Measurements from ENCODE around the gene TGFA.

The TGFA gene

DNA sequence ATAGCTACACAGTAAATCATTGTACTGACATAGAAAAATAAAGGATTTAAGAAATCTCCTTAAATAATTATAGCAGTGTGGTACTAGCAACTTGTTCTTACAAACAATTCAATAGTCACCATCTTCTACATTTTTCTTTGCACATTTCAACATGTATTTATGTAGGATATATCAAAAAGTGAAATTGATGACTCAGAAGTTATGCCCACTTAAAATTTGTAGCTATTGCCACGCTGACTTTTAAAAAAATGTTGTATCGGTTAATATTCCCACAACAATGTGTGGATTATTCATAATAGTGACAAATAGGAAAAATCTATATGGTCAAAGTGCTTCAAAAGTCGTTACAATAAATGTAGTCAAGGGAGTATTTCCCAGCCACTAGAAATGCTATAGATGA is 6.7 kb downstream of the TGFA start:
- TF ChIP-seq, protein P1, sequence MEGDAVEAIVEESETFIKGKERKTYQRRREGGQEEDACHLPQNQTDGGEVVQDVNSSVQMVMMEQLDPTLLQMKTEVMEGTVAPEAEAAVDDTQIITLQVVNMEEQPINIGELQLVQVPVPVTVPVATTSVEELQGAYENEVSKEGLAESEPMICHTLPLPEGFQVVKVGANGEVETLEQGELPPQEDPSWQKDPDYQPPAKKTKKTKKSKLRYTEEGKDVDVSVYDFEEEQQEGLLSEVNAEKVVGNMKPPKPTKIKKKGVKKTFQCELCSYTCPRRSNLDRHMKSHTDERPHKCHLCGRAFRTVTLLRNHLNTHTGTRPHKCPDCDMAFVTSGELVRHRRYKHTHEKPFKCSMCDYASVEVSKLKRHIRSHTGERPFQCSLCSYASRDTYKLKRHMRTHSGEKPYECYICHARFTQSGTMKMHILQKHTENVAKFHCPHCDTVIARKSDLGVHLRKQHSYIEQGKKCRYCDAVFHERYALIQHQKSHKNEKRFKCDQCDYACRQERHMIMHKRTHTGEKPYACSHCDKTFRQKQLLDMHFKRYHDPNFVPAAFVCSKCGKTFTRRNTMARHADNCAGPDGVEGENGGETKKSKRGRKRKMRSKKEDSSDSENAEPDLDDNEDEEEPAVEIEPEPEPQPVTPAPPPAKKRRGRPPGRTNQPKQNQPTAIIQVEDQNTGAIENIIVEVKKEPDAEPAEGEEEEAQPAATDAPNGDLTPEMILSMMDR (IDR thresholded peaks at IDR 0.05; ENCODE audit: insufficient read depth, missing control alignments), result no peak
- no peak for FAIRE-seq
- DNase-seq (ENCODE audit: insufficient read length, low spot score), result no peak

DNA sequence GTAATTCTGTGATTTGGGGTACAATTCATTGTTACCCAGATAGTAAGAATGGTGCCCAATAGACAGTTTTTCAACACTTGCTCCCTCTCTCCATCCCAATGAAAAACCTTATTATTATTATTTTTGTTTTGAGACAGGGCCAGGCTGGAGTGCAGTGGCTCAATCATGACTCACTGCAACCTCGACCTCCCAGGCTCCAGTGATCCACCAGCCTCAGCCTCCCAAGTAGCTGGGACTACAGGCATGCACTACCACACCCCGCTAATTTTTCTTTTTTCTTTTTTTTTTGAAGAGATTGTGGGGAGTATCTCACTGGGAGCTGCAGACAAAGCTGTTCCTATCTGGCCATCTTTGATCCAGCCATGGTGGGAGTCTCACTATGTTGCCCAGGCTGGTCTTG is 7.2 kb downstream of the TGFA start:
- TF ChIP-seq, protein P1 (IDR thresholded peaks at IDR 0.05; ENCODE audit: insufficient read depth, missing control alignments), result no peak
- FAIRE-seq, result no peak
- no peak for DNase-seq (ENCODE audit: insufficient read length, low spot score)

DNA sequence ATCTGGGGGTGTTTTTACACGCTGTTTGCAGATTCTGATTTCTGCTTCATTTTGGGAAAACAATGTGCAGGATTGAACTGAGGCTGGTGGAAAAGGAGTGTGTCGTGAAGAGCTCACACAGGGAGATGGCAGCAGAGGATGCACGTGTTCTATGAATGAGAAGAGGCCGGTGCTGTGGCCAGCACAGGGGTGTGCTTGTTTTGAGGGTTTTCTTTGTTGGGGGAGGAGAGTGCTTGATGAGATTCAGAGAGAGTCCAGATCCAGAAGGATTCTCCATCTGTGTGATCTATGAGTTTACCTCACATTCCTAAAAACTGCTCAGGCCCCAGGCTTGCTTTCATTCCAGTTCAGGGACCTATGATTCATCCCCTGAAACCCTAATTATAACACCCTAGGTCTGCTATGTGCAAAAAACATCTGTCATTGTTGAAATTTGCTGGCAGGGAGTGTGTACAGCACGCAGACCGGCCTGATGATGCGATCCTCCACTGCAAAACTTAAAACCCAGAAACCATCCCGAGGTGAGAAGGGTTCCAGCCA is 12.1 kb downstream of the TGFA start:
- FAIRE-seq, result no peak
- TF ChIP-seq, protein P1 (IDR thresholded peaks at IDR 0.05; ENCODE audit: insufficient read depth, missing control alignments), result no peak
- DNase-seq (ENCODE audit: insufficient read length, low spot score), result no peak

DNA sequence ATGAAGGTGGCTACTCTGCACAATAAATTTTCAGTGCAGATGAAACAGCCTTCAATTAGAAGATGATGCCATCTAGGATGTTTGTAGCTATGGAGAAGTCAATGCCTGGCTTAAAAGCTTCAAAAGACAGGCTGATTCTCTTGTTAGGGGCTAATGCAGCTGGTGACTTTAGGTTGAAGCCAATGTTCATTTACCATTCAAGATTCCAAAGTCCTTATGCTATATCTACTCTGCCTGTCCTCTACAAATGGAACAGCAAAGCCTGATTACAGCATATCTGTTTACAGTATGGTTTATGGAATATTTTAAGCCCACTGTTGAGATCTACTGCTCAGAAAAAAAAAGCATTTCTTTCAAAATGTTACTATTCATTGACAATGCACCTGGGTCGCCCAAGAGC is 15.8 kb downstream of the TGFA start:
- TF ChIP-seq, protein P1 (IDR thresholded peaks at IDR 0.05; ENCODE audit: insufficient read depth, missing control alignments), result no peak
- no peak for DNase-seq (ENCODE audit: insufficient read length, low spot score)
- FAIRE-seq, result no peak

DNA sequence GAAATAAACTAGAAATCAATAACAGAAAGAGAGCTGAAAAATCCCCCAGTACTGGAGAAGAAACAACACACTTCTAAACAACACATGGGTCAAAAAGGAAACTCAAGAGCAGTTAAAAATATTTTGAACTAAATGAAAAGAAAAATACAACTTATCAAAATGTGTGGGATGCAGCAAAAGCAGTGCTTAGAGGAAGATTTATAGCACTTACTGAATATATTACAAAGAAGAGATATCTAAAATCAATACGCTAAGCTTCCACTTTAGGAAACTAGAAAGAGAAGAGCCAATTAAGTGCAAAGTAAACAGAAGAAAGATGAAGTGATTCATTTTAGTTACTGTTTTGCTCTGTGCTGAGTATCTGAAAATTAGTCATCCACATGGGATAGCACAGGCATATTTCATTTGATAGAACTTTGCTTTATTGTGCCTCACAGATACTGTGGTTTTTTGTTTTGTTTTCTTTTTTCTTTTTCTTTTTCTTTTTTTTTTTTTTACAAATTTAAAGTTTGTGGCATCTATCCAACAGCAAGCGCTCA is 17.0 kb downstream of the TGFA start:
- TF ChIP-seq, protein P1 (IDR thresholded peaks at IDR 0.05; ENCODE audit: insufficient read depth, missing control alignments), result no peak
- DNase-seq (ENCODE audit: insufficient read length, low spot score) (no peak), FAIRE-seq (no peak)

DNA sequence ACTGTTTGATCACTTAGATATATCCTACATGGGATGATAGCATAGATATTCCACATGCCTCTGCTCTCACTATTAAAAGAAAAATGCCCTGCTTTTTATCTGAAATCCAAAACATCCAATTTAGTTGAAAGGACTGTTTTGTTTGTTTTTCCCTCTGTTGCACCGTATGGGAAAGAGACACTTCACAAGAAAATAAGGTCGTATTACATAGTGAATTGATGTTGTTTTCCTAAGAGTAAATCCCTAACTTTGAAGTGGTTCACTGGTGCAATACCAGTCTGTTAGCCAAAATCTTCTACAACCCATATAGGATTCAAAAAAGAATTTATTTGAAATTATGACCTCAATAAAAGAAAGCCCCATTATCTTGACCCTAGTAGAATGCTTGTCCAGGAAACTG is 18.1 kb downstream of the TGFA start:
- DNase-seq (ENCODE audit: insufficient read length, low spot score), result no peak
- FAIRE-seq, result no peak
- TF ChIP-seq, protein P1 (IDR thresholded peaks at IDR 0.05; ENCODE audit: insufficient read depth, missing control alignments), result no peak

DNA sequence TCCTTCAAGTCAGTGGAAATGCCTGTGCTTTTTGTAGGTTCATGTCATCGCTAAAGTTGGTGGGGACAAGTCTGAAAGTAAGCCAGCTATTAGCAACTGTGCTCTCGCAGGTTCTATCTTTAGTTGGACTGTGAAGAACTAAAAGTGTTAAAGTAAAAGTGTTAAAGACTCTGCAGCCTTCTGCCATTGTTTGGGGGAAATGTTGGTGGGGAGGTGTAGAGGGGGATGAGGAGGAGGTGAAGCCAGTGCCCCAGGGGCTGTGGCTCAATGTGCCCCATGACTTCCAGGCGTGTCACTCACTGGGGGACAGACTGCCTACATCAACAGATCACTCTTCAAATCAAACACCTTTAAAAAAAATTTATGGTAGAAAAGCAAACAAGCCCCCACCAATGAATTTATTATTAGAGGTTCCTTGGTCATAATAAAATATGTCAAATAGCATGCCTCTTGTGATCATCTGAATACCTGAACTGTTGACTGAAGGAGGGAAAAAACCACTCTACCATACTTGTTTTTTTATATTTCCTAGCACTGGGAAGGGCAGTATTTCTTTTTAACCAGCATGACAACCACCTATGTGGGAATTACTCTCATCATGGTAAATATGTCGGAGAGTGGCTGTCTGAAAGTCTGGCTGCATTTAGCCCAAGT is 19.3 kb downstream of the TGFA start:
- DNase-seq (ENCODE audit: insufficient read length, low spot score), result no peak
- no peak for FAIRE-seq
- TF ChIP-seq, protein P1 (IDR thresholded peaks at IDR 0.05; ENCODE audit: insufficient read depth, missing control alignments), result no peak

Measured in D721Med (cell line).